ENCODE results near the gene KLHL24.

DNA sequence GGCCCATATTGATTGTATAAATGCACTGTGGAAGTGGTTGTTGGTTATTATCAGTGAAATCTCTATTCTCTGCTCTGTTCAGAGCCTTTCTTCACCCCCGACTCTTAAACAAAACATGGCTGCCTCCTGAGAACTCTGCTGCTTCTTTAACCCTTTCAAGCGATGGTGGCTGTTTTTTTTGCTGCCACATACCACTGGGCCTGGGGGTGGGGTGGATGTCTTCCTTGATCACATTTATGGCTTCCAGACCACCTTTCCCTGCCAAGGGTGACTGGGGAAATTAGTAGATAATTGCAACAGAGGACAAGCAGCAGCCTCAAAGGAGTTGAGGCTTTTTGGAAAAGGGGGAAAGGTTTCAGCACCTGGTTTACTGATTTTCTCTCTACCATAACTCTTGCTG is 94.9 kb downstream of the KLHL24 start:
- TF ChIP-seq, protein P1, sequence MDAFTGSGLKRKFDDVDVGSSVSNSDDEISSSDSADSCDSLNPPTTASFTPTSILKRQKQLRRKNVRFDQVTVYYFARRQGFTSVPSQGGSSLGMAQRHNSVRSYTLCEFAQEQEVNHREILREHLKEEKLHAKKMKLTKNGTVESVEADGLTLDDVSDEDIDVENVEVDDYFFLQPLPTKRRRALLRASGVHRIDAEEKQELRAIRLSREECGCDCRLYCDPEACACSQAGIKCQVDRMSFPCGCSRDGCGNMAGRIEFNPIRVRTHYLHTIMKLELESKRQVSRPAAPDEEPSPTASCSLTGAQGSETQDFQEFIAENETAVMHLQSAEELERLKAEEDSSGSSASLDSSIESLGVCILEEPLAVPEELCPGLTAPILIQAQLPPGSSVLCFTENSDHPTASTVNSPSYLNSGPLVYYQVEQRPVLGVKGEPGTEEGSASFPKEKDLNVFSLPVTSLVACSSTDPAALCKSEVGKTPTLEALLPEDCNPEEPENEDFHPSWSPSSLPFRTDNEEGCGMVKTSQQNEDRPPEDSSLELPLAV (CRISPR knock-in tag; conservative IDR thresholded peaks at IDR 0.05; ENCODE audit: low read depth): no peak
- TF ChIP-seq RFX1 (IDR thresholded peaks at IDR 0.05) (no peak), ZBTB20 (CRISPR knock-in tag; IDR thresholded peaks at IDR 0.05; ENCODE audit: borderline replicate concordance, low read depth) (no peak), PRMT3 (CRISPR knock-in tag; IDR thresholded peaks at IDR 0.05; ENCODE audit: borderline replicate concordance, low read depth) (no peak), HMG20B (CRISPR knock-in tag; conservative IDR thresholded peaks at IDR 0.05) (no peak), EHMT2 (IDR thresholded peaks at IDR 0.05; ENCODE audit: borderline replicate concordance, low read depth, low read length) (no peak), MAZ (IDR thresholded peaks at IDR 0.05; ENCODE audit: borderline replicate concordance, low read depth, low read length) (no peak), MAZ (CRISPR knock-in tag; IDR thresholded peaks at IDR 0.05; ENCODE audit: low read depth) (no peak)
- TF ChIP-seq, protein P2, sequence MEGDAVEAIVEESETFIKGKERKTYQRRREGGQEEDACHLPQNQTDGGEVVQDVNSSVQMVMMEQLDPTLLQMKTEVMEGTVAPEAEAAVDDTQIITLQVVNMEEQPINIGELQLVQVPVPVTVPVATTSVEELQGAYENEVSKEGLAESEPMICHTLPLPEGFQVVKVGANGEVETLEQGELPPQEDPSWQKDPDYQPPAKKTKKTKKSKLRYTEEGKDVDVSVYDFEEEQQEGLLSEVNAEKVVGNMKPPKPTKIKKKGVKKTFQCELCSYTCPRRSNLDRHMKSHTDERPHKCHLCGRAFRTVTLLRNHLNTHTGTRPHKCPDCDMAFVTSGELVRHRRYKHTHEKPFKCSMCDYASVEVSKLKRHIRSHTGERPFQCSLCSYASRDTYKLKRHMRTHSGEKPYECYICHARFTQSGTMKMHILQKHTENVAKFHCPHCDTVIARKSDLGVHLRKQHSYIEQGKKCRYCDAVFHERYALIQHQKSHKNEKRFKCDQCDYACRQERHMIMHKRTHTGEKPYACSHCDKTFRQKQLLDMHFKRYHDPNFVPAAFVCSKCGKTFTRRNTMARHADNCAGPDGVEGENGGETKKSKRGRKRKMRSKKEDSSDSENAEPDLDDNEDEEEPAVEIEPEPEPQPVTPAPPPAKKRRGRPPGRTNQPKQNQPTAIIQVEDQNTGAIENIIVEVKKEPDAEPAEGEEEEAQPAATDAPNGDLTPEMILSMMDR (CRISPR knock-in tag; IDR thresholded peaks at IDR 0.05): no peak

Data from HepG2 (cell line).